Neural cell (in vitro differentiated cells): ENCODE measurements around the gene LNX2.

Experiments
- EZH2 ChIP-seq: fragments of 200-600, 300-800 bp; shearing (Covaris generic), sonication (generic); IDR thresholded peaks from 2 replicates; pipeline ENCODE4 v1.6.1; 2014; ENCODE audit warnings: antibody characterized with exemption, low read length, borderline replicate concordance, mild to moderate bottlenecking; ENCODE audit not compliant: insufficient read depth, poor library complexity, severe bottlenecking
- TF ChIP-seq, protein P1 (sequence below): IDR thresholded peaks from 2 replicates; pipeline ENCODE4 v1.6.1; 2012; ENCODE audit warnings: borderline replicate concordance
- TF ChIP-seq, protein P2 (sequence below): fragments of 450-650 bp; IDR thresholded peaks from 2 replicates; pipeline ENCODE4 v1.5.1; 2014; ENCODE audit warnings: antibody characterized with exemption, mild to moderate bottlenecking, moderate library complexity; ENCODE audit not compliant: poor library complexity, severe bottlenecking

DNA sequence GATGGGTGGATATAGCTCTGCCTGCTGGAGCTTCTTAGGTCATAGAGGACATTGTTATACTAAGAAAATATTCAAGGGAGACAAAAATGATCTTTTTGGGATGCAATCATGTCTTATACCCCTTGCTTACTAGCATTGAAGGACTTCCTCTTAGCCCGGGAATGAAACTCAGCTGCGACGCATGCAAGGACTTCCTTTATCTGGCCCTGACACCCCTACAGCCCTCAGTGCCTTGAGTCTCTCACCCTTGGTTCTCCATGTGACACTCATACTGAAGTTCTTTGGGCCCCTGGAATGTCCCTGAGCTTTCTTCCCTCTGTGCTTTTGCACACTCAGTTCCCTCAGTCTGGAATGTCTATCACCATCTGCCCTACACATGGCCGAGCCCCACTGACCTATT is 97.5 kb downstream of the LNX2 start:
- TF ChIP-seq, protein P1, sequence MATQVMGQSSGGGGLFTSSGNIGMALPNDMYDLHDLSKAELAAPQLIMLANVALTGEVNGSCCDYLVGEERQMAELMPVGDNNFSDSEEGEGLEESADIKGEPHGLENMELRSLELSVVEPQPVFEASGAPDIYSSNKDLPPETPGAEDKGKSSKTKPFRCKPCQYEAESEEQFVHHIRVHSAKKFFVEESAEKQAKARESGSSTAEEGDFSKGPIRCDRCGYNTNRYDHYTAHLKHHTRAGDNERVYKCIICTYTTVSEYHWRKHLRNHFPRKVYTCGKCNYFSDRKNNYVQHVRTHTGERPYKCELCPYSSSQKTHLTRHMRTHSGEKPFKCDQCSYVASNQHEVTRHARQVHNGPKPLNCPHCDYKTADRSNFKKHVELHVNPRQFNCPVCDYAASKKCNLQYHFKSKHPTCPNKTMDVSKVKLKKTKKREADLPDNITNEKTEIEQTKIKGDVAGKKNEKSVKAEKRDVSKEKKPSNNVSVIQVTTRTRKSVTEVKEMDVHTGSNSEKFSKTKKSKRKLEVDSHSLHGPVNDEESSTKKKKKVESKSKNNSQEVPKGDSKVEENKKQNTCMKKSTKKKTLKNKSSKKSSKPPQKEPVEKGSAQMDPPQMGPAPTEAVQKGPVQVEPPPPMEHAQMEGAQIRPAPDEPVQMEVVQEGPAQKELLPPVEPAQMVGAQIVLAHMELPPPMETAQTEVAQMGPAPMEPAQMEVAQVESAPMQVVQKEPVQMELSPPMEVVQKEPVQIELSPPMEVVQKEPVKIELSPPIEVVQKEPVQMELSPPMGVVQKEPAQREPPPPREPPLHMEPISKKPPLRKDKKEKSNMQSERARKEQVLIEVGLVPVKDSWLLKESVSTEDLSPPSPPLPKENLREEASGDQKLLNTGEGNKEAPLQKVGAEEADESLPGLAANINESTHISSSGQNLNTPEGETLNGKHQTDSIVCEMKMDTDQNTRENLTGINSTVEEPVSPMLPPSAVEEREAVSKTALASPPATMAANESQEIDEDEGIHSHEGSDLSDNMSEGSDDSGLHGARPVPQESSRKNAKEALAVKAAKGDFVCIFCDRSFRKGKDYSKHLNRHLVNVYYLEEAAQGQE, result no peak
- TF ChIP-seq, protein P2, sequence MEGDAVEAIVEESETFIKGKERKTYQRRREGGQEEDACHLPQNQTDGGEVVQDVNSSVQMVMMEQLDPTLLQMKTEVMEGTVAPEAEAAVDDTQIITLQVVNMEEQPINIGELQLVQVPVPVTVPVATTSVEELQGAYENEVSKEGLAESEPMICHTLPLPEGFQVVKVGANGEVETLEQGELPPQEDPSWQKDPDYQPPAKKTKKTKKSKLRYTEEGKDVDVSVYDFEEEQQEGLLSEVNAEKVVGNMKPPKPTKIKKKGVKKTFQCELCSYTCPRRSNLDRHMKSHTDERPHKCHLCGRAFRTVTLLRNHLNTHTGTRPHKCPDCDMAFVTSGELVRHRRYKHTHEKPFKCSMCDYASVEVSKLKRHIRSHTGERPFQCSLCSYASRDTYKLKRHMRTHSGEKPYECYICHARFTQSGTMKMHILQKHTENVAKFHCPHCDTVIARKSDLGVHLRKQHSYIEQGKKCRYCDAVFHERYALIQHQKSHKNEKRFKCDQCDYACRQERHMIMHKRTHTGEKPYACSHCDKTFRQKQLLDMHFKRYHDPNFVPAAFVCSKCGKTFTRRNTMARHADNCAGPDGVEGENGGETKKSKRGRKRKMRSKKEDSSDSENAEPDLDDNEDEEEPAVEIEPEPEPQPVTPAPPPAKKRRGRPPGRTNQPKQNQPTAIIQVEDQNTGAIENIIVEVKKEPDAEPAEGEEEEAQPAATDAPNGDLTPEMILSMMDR, result no peak
- no peak for TF ChIP-seq EZH2
